Left renal cortex interstitium (tissue), 4 donors: ENCODE data around the gene CHRDL2. TPM values are rescaled to one million over a fixed set of nuclear protein-coding genes. Genes with fewer than 3 reads are reported as not detected.

Experiments used
- DNase-seq, 4 donors: peaks; one replicate each; pipeline ENCODE4 v3.0.0-alpha.2; 2013; ENCODE audit warnings: low read depth in 4 of 4, low spot score in 2 of 4, missing footprints in 1 of 4
- polyA plus RNA-seq, 4 donors: library from polyadenylated mRNA; unstranded; fragments of 120-200 nt; gene quantifications; one replicate each; pipeline ENCODE4 v1.2.1, GENCODE V29; 2013; ENCODE audit not compliant: insufficient read length in 4 of 4

The CHRDL2 gene
- polyA plus RNA-seq, 4 donors = 0.19 to 0.99 (median 0.54) TPM

- no peak for DNase-seq
These were observed 13.8 kb downstream of the CHRDL2 start for GRCh38 chr11:74717221-74717969.

- DNase-seq = no peak
These were observed 16.3 kb downstream of the CHRDL2 start for GRCh38 chr11:74714904-74715303.

- DNase-seq = no peak
These were observed 17.5 kb downstream of the CHRDL2 start for GRCh38 chr11:74713686-74714085.

GRCh38 chr11:74710281-74710938 is 20.8 kb downstream of the CHRDL2 start:
- no peak for DNase-seq

- DNase-seq = no peak
These were observed 22.1 kb downstream of the CHRDL2 start for GRCh38 chr11:74709175-74709574.

GRCh38 chr11:74707602-74708510 is 23.4 kb downstream of the CHRDL2 start:
- no peak for DNase-seq

- no peak for DNase-seq
These were observed 24.0 kb downstream of the CHRDL2 start for GRCh38 chr11:74707182-74707581.

DNA sequence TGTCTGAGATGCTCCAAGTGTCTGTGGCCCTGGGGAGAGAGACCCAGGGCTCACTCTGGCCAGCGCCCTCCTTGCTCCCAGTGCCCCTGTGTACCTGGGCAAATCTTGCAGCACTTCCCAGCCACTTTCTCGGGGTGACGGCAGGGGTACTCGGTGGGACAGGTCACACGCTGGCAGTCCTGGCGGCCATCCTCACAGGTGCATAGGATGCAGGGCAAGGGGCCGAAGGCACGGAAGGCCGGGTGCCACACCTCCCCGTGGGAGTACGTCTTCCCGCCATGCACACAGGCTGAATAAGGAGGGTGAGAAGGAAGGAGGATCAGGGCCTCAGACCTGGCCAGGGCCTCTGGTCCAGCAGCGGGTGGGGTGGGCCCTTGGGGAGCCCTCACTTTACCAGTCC is 28.0 kb downstream of the CHRDL2 start:
- no peak for DNase-seq

DNA sequence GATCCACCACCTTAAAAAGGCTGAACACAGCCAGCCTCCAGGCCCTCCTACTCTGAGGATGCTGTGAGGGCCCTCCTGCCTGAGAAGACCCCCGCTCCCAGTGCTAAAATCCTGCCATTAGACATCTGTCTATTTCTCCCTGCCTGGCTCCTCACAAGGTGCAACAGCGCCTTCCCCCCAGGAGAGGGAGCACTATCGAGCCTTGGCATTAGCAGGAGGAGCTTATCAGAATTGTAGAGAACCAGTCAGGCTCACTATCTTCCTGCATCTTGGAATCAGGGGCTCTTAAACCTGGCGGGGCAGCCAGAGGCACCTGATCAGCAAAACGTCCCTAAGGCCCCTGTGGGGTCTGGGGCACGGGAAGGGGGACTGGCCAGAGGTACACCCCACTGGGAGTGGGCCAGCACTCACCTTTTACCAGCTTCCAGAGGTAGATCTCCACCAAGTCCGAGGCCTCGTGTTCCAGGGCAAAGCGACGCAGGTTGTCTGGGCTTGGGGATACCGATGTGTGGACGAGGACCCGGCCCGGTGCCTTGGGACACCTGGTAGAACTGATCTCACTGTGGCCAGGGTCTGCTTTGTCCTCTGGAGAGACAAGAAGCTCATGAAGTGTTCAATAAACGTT is 28.7 kb downstream of the CHRDL2 start:
- DNase-seq = peak in 1 of 4 donors; percentile 62

DNA sequence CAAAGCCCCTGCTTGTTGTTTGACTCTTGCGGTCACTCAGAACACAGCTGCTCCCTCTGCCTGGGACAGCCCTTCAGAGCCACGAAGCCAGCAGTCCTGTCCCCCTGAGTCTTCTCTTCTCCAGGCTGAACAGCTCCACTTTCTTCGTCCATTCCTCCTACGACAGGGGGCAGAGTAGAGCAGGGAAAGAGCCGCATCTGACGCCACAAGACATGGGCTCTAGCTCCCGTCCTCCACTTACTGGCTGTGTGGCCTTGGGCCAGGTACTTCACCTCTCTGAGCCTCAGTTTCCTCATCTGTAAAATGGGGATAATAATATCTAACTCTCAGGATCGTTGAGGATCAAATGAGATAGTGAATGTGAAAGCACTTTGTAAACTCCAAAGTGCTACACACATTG is 29.9 kb downstream of the CHRDL2 start:
- DNase-seq = no peak

DNA sequence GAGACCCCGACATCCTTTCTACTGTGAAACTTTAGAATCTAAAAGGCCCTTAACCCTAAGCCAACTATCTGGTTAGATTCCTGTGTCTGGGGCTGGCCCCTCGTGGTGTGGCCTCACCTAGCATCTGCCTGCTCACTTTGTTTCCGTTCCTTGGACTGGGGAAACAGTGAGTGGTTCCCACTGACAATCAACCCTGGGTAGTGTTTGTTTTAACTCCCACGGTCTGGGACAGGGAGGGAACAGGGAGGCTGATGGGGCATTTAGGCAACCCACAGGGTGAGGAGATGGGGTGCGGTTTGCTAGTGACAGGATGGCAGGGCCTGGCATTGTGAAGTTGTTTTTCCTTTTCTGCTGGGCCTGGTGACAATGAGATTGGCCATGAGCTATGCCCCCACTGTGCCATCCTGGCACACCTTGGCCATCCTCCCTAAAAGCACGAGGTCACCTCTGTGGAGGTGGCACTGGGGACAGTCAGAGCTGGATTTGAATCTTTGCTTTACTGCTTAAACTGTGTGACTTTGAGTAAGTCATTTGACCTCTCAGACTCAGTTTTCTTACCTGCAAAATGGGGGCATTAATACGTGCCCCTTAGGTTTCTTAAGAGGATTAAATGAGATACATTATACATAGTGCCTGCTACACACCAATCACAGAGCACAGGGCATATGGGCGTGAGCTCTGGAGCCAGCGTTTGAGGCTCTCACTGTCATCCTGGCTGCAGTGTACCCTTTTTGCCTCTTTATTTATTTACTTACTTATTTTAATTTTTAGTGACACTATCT is 31.4 kb downstream of the CHRDL2 start:
- DNase-seq = no peak

DNA sequence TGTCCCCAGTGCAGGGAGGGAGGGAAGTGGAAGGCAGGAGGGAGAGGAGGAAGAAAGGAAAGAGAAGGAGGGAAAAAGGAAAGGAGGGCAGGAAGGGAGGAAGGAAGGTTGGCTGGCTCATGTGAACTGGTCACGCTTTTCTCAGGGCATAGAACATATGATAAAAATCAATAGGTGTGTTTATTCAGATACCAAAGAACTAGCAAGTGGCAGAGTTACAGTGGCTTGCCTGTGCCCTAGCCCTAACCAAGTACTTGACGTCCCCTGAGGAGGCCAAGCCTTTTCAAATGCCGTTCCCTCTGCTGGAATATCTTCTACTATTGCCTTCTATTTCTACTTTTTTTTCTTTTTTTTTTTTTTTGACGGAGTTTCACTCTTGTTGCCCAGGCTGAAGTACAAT is 33.5 kb downstream of the CHRDL2 start:
- DNase-seq = no peak

DNA sequence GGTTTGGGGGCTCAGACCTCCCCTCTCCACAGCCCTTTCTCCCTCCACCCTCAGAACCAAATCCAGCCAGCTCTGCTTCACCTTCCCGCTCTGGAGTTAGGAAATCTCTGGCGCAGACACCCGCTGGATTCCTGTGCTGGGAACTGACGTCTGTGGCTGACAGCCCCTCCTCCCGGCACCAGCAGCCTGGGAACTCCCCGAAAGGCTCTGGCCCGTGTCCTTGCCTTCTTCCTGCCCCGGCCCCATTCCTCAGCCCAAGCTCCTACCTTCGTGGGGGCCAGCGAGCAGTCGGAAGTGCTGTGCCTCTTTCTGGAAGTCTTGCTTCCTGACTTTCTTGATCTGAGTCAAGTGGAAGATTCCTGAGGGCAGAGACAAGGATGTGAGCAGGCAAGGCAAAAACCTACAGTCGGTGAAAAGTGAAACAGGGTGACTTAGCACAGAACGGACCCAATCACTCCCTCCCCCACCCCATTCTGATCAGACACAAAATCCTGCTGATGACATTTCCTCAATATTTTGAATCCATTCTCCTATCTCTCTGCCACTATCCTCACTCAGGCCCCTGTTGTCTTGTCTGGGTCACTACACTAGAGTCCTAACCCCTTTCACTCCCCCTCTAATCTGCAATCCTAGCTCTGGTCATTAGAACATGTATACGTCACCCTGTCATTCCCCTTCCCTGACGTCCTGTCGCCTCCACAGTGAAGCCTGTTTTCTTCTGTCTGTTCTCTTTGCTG is 34.1 kb downstream of the CHRDL2 start:
- no peak for DNase-seq

GRCh38 chr11:74696500-74696899 is 34.7 kb downstream of the CHRDL2 start:
- DNase-seq = no peak

- DNase-seq = no peak
These were observed 35.4 kb downstream of the CHRDL2 start for GRCh38 chr11:74695705-74696280.

GRCh38 chr11:74694136-74694930 is 36.9 kb downstream of the CHRDL2 start:
- DNase-seq = no peak

DNA sequence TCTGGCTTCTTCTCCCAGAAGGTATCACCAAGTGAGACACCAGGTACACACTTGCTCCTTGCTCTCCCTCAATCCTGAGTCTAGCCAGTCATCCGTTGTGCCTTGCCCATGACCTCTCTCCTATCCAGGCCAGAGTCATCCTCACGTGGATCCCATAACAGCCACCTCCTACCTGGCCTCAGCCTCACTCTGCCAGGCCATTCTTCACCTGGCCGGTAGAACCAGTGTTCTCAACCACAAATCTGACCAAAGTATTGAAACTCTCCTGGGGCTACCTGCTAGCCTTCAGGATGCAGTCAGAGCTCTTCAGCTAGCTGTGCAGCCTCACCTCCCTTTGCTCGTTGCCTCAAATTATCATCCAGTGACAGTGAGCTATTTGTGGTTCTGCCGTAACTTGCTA is 37.7 kb downstream of the CHRDL2 start:
- no peak for DNase-seq

DNA sequence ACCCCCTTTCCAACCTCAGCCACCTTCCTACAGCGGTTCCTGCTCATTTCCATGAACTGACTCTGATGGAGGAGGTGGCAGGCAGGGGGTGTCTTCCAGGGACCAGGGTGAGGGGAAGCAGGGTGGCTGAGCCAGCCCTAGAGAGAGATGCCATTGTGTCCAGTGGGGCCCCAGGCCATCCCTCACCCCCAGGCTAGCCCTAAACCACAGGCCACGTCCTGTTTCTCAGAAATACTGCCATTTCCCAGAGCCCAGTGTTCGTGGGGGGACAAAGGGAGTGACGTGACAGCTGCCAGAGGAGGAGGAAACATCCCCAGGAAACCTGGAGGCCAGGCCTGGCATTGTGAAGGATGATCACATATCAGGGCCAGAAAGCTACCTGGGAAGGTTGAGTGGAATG is 39.5 kb downstream of the CHRDL2 start:
- no peak for DNase-seq
